Measurements from ENCODE around the gene RCVRN.

The RCVRN gene

GRCh38 chr17:9893411-9894012, 11.6 kb downstream of the RCVRN start:
- H3K27me3 Mint-ChIP-seq: peaks cover 6% of the 10 kb centered on the region
- no peak overlapping the region for H3K27ac Mint-ChIP-seq
- H3K4me3 Mint-ChIP-seq: no peak overlapping the region
- no peaks in the 10 kb centered on the region for H3K4me1 Mint-ChIP-seq
- no peaks in the 10 kb centered on the region for H3K36me3 Mint-ChIP-seq
- no peak for ATAC-seq
- H3K9me3 Mint-ChIP-seq: no peaks in the 10 kb centered on the region

GRCh38 chr17:9890124-9890523, 14.9 kb downstream of the RCVRN start:
- H3K9me3 Mint-ChIP-seq: no peaks in the 10 kb centered on the region
- no peaks in the 10 kb centered on the region for H3K36me3 Mint-ChIP-seq
- no peaks in the 10 kb centered on the region for H3K4me1 Mint-ChIP-seq
- no peak overlapping the region for H3K4me3 Mint-ChIP-seq
- ATAC-seq: no peak
- H3K27ac Mint-ChIP-seq: no peak overlapping the region
- no peaks in the 10 kb centered on the region for H3K27me3 Mint-ChIP-seq

- Mint-ChIP-seq H3K4me3 (no peak overlapping the region), H3K36me3 (no peaks in the 10 kb centered on the region), H3K27ac (no peak overlapping the region), H3K9me3 (peaks cover 8% of the 10 kb centered on the region), H3K27me3 (no peaks in the 10 kb centered on the region), H3K4me1 (no peaks in the 10 kb centered on the region)
- no peak for ATAC-seq
These were observed 17.6 kb downstream of the RCVRN start for GRCh38 chr17:9887508-9887907.

GRCh38 chr17:9886141-9886930, 18.7 kb downstream of the RCVRN start:
- Mint-ChIP-seq H3K4me3 (no peak overlapping the region), H3K27ac (no peak overlapping the region), H3K36me3 (no peaks in the 10 kb centered on the region), H3K9me3 (peaks cover 13% of the 10 kb centered on the region), H3K4me1 (no peaks in the 10 kb centered on the region), H3K27me3 (no peaks in the 10 kb centered on the region)
- ATAC-seq: no peak

- no peak overlapping the region for H3K27ac Mint-ChIP-seq
- H3K27me3 Mint-ChIP-seq: no peaks in the 10 kb centered on the region
- no peak for ATAC-seq
- H3K4me1 Mint-ChIP-seq: no peaks in the 10 kb centered on the region
- no peak overlapping the region for H3K4me3 Mint-ChIP-seq
- H3K9me3 Mint-ChIP-seq: peaks cover 15% of the 10 kb centered on the region
- H3K36me3 Mint-ChIP-seq: no peaks in the 10 kb centered on the region
These were observed 21.6 kb downstream of the RCVRN start for GRCh38 chr17:9883451-9883850.

GRCh38 chr17:9880582-9880999, 24.5 kb downstream of the RCVRN start:
- Mint-ChIP-seq H3K9me3 (peaks cover 15% of the 10 kb centered on the region), H3K4me3 (no peak overlapping the region), H3K27me3 (peaks cover 7% of the 10 kb centered on the region), H3K27ac (no peak overlapping the region), H3K36me3 (no peaks in the 10 kb centered on the region), H3K4me1 (no peaks in the 10 kb centered on the region)
- peak; percentile 50 for ATAC-seq

- H3K27me3 Mint-ChIP-seq: peaks cover 11% of the 10 kb centered on the region
- no peak overlapping the region for H3K4me3 Mint-ChIP-seq
- H3K36me3 Mint-ChIP-seq: no peaks in the 10 kb centered on the region
- no peaks in the 10 kb centered on the region for H3K4me1 Mint-ChIP-seq
- no peak overlapping the region for H3K27ac Mint-ChIP-seq
- ATAC-seq: no peak
- H3K9me3 Mint-ChIP-seq: peaks cover 15% of the 10 kb centered on the region
These were observed 26.1 kb downstream of the RCVRN start for GRCh38 chr17:9878786-9879525.

GRCh38 chr17:9878356-9878755, 26.7 kb downstream of the RCVRN start:
- peaks cover 11% of the 10 kb centered on the region for H3K9me3 Mint-ChIP-seq
- no peaks in the 10 kb centered on the region for H3K4me1 Mint-ChIP-seq
- ATAC-seq: no peak
- no peak overlapping the region for H3K27ac Mint-ChIP-seq
- H3K27me3 Mint-ChIP-seq: peaks cover 11% of the 10 kb centered on the region
- no peak overlapping the region for H3K4me3 Mint-ChIP-seq
- H3K36me3 Mint-ChIP-seq: no peaks in the 10 kb centered on the region

GRCh38 chr17:9875441-9875840, 29.6 kb downstream of the RCVRN start:
- Mint-ChIP-seq H3K4me1 (no peaks in the 10 kb centered on the region), H3K27ac (no peak overlapping the region), H3K4me3 (no peak overlapping the region), H3K9me3 (peaks cover 2% of the 10 kb centered on the region), H3K36me3 (no peaks in the 10 kb centered on the region), H3K27me3 (peaks cover 11% of the 10 kb centered on the region)
- ATAC-seq: no peak

GRCh38 chr17:9874722-9875121, 30.3 kb downstream of the RCVRN start:
- peaks cover 13% of the 10 kb centered on the region for H3K27me3 Mint-ChIP-seq
- H3K27ac Mint-ChIP-seq: no peak overlapping the region
- H3K9me3 Mint-ChIP-seq: no peaks in the 10 kb centered on the region
- H3K4me3 Mint-ChIP-seq: no peak overlapping the region
- no peaks in the 10 kb centered on the region for H3K36me3 Mint-ChIP-seq
- H3K4me1 Mint-ChIP-seq: no peaks in the 10 kb centered on the region
- no peak for ATAC-seq

GRCh38 chr17:9872852-9873251, 32.2 kb downstream of the RCVRN start:
- Mint-ChIP-seq H3K36me3 (no peaks in the 10 kb centered on the region), H3K27ac (no peak overlapping the region), H3K4me3 (no peak overlapping the region), H3K9me3 (no peaks in the 10 kb centered on the region), H3K27me3 (peaks cover 24% of the 10 kb centered on the region), H3K4me1 (no peaks in the 10 kb centered on the region)
- ATAC-seq: no peak

- H3K27me3 Mint-ChIP-seq: peaks cover 12% of the 10 kb centered on the region
- no peak overlapping the region for H3K27ac Mint-ChIP-seq
- H3K4me3 Mint-ChIP-seq: no peak overlapping the region
- peaks cover 4% of the 10 kb centered on the region for H3K9me3 Mint-ChIP-seq
- H3K4me1 Mint-ChIP-seq: no peaks in the 10 kb centered on the region
- ATAC-seq: no peak
- H3K36me3 Mint-ChIP-seq: no peaks in the 10 kb centered on the region
These were observed 36.5 kb downstream of the RCVRN start for GRCh38 chr17:9868552-9868951.

GRCh38 chr17:9865586-9865985, 39.5 kb downstream of the RCVRN start:
- Mint-ChIP-seq H3K27me3 (peaks cover 12% of the 10 kb centered on the region), H3K36me3 (no peaks in the 10 kb centered on the region), H3K4me1 (no peaks in the 10 kb centered on the region), H3K9me3 (peaks cover 8% of the 10 kb centered on the region), H3K4me3 (no peak overlapping the region), H3K27ac (no peak overlapping the region)
- ATAC-seq: no peak

GRCh38 chr17:9862949-9863348, 42.1 kb downstream of the RCVRN start:
- no peaks in the 10 kb centered on the region for H3K36me3 Mint-ChIP-seq
- ATAC-seq: no peak
- H3K4me3 Mint-ChIP-seq: no peak overlapping the region
- H3K27me3 Mint-ChIP-seq: no peaks in the 10 kb centered on the region
- H3K9me3 Mint-ChIP-seq: peaks cover 10% of the 10 kb centered on the region
- H3K4me1 Mint-ChIP-seq: no peaks in the 10 kb centered on the region
- H3K27ac Mint-ChIP-seq: no peak overlapping the region

GRCh38 chr17:9862220-9862619, 42.9 kb downstream of the RCVRN start:
- no peaks in the 10 kb centered on the region for H3K27me3 Mint-ChIP-seq
- no peak overlapping the region for H3K4me3 Mint-ChIP-seq
- H3K4me1 Mint-ChIP-seq: no peaks in the 10 kb centered on the region
- H3K9me3 Mint-ChIP-seq: peaks cover 10% of the 10 kb centered on the region
- ATAC-seq: no peak
- no peak overlapping the region for H3K27ac Mint-ChIP-seq
- H3K36me3 Mint-ChIP-seq: no peaks in the 10 kb centered on the region

GRCh38 chr17:9860851-9861250, 44.2 kb downstream of the RCVRN start:
- peaks cover 10% of the 10 kb centered on the region for H3K9me3 Mint-ChIP-seq
- H3K4me1 Mint-ChIP-seq: no peaks in the 10 kb centered on the region
- H3K27ac Mint-ChIP-seq: no peak overlapping the region
- H3K27me3 Mint-ChIP-seq: no peaks in the 10 kb centered on the region
- no peak for ATAC-seq
- H3K36me3 Mint-ChIP-seq: no peaks in the 10 kb centered on the region
- no peak overlapping the region for H3K4me3 Mint-ChIP-seq

Data from stimulated activated memory B cell treated with anti-CD40 and anti-IgM and Interleukin-4, amounts not matched to agents 10 μg/mL and 1 μg/mL and 100 μg/mL, for 72 hours (primary cell).